Retinal pigment epithelial cell (primary cell): ENCODE results near the gene NTF4.
A peak's percentile ranks its signal among the peaks of the same experiment; 100 is the strongest.
"Not testable (repeated sequence)": the region's sequence is repeated elsewhere in the genome, so short reads cannot be mapped to it uniquely, and the experiment has no call there.

ENCODE experiments used
- DNase-seq: peaks from one replicate; pipeline ENCODE4 v3.0.0-alpha.2; 2010; ENCODE audit warnings: low read depth
- H3K4me3 ChIP-seq: 2 replicates; pipeline ENCODE4 v1.5.1; 2011; ENCODE audit warnings: mild to moderate bottlenecking, low read length, control low read depth, moderate library complexity
- CTCF ChIP-seq: conservative IDR thresholded peaks from 2 replicates; pipeline ENCODE4 v1.5.1; 2011; ENCODE audit warnings: low read depth, low read length, control low read depth, inconsistent platforms

Gene NTF4

GRCh38 chr19:49019242-49019932 lies 45.2 kb downstream of the NTF4 start:
- peak; percentile 33 for TF ChIP-seq CTCF
- no peak for DNase-seq

GRCh38 chr19:49018388-49019241 lies 46.0 kb downstream of the NTF4 start:
- DNase-seq: not testable (repeated sequence)
- peak overlapping the region; percentile 39 for H3K4me3 ChIP-seq

More at GRCh38 chr19:49019242-49019932, 45.2 kb downstream of the NTF4 start:
- H3K4me3 ChIP-seq: peak overlapping the region; percentile 37

GRCh38 chr19:49017666-49018351 lies 46.8 kb downstream of the NTF4 start:
- DNase-seq: no peak
- peak; percentile 64 for TF ChIP-seq CTCF
- peak overlapping the region; percentile 39 for H3K4me3 ChIP-seq

GRCh38 chr19:49017041-49017665 lies 47.5 kb downstream of the NTF4 start, which contains the start of gene LHB:
Gene LHB (minus strand): TSS chr19:49017091. CDS start chr19:49017081, 10 bp downstream.
- no peak for TF ChIP-seq CTCF
- H3K4me3 ChIP-seq: peak within 1 kb of the TSS; percentile 39
- DNase-seq: no peak

- DNase-seq: no peak
- H3K4me3 ChIP-seq: no peak overlapping the region
- TF ChIP-seq CTCF: no peak
These were observed 48.4 kb downstream of the NTF4 start for GRCh38 chr19:49016067-49016839.

GRCh38 chr19:49014870-49015255 lies 49.8 kb downstream of the NTF4 start:
- no peak for DNase-seq
- H3K4me3 ChIP-seq: no peak overlapping the region
- no peak for TF ChIP-seq CTCF
